ENCODE measurements around the gene GJB2. TPM values are rescaled to one million over a fixed set of nuclear protein-coding genes. Genes with fewer than 3 reads are reported as not detected.
"Not testable (repeated sequence)": the region's sequence is repeated elsewhere in the genome, so short reads cannot be mapped to it uniquely, and the experiment has no call there.

Gene GJB2
- polyA plus RNA-seq, 1 donor, result 4.4 TPM

GRCh38 chr13:20170921-20171320 lies 21.8 kb downstream of the GJB2 start:
- DNase-seq, result no peak

GRCh38 chr13:20168396-20168795 lies 24.3 kb downstream of the GJB2 start:
- no peak for DNase-seq

GRCh38 chr13:20165417-20166257 lies 27.1 kb downstream of the GJB2 start:
- no peak for DNase-seq

- DNase-seq, result no peak
Measured at GRCh38 chr13:20161951-20162300, 30.8 kb downstream of the GJB2 start.

GRCh38 chr13:20161275-20161950 lies 31.3 kb downstream of the GJB2 start:
- DNase-seq, result no peak

- no peak for DNase-seq
Measured at GRCh38 chr13:20160306-20161274, 32.1 kb downstream of the GJB2 start, which contains the start of gene GJA3. GJA3 (minus strand) TSS chr13:20161052; CDS start chr13:20143288, 17,764 bp downstream.

GRCh38 chr13:20159646-20160305 lies 33.0 kb downstream of the GJB2 start:
- DNase-seq, result no peak

- no peak for DNase-seq
Measured at GRCh38 chr13:20157151-20157796, 35.5 kb downstream of the GJB2 start.

- no peak for DNase-seq
Measured at GRCh38 chr13:20156702-20157101, 36.0 kb downstream of the GJB2 start.

GRCh38 chr13:20153290-20153689 lies 39.4 kb downstream of the GJB2 start:
- not testable (repeated sequence) for DNase-seq

- DNase-seq, result no peak
Measured at GRCh38 chr13:20151612-20152011, 41.1 kb downstream of the GJB2 start.

- DNase-seq, result no peak
Measured at GRCh38 chr13:20151016-20151415, 41.7 kb downstream of the GJB2 start.

- DNase-seq, result no peak
Measured at GRCh38 chr13:20150561-20150960, 42.2 kb downstream of the GJB2 start.

- DNase-seq, result no peak
Measured at GRCh38 chr13:20149762-20150161, 43.0 kb downstream of the GJB2 start.

GRCh38 chr13:20148501-20149183 lies 44.1 kb downstream of the GJB2 start:
- no peak for DNase-seq

- no peak for DNase-seq
Measured at GRCh38 chr13:20146381-20146780, 46.4 kb downstream of the GJB2 start.

- DNase-seq, result no peak
Measured at GRCh38 chr13:20145521-20145920, 47.2 kb downstream of the GJB2 start.

GRCh38 chr13:20144141-20144850 lies 48.4 kb downstream of the GJB2 start:
- no peak for DNase-seq

- DNase-seq, result no peak
Measured at GRCh38 chr13:20142927-20143480, 49.7 kb downstream of the GJB2 start.
